ENCODE measurements around the gene RIC3.

GRCh38 chr11:8218409-8218808 lies 49.6 kb upstream of the RIC3 start:
- TF ChIP-seq EZH2 (IDR thresholded peaks at IDR 0.05; ENCODE audit: borderline replicate concordance): no peak
- no peak for TF ChIP-seq EZH2phosphoT487 (IDR thresholded peaks at IDR 0.05; ENCODE audit: low read depth, severe bottlenecking, unreplicated experiment)
